AG09309 (cell line): Measurements from ENCODE around the gene PRKAR1B.
"Not testable (repeated sequence)": the region's sequence is repeated elsewhere in the genome, so short reads cannot be mapped to it uniquely, and the experiment has no call there.

Source experiments
- DNase-seq: peaks from one replicate; pipeline ENCODE4 v3.0.0-alpha.2; 2010; ENCODE audit warnings: low read depth
- H3K4me3 ChIP-seq: 2 replicates; pipeline ENCODE4 v1.5.1; 2011; ENCODE audit warnings: mild to moderate bottlenecking, low read depth, low read length, moderate library complexity; ENCODE audit not compliant: control insufficient read depth
- CTCF ChIP-seq: IDR thresholded peaks from 2 replicates; pipeline ENCODE4 v1.5.1; 2011; ENCODE audit warnings: mild to moderate bottlenecking, low read depth, low read length, inconsistent platforms; ENCODE audit not compliant: insufficient read depth, control insufficient read depth; ENCODE audit errors: missing control alignments

The PRKAR1B gene

DNA sequence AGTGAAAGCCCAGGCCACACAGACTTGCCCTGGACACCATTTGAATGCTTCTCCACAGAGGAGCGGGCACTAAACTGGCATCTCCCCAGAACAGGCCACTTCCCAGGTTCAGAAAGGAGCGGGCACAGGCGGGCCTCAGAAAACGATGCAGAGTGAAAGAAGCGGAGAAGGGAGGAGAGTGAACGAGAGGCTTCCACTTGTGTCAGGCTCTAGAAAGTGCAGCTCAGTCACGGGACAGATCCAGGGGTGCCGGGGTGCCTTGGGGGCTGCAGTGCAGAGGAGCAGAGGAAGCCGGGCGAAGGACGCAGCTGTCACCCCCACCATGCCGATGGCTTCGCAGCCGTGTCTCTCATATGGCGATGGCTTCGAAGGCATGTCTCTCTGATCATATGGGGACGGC is 26.1 kb upstream of the PRKAR1B start:
- no peak for DNase-seq
- no peak for TF ChIP-seq CTCF
- H3K4me3 ChIP-seq, result no peak overlapping the region

DNA sequence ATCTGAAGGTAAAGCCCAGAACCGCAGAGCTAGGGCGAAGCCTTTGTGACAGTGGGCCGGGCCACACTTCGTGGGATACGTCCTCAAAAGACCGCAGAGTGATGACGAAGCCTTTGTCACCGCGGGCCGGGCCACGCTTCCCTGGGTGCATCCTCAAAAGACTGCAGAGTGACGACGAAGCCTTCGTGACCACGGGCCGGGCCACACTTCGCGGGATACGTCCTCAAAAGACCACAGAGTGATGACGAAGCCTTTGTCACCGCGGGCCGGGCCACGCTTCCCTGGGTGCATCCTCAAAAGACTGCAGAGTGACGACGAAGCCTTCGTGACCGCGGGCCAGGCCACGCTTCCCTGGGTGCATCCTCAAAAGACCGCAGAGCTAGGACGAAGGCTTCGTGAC is 25.2 kb upstream of the PRKAR1B start:
- not testable (repeated sequence) for DNase-seq, H3K4me3 ChIP-seq

GRCh38 chr7:751826-752225 is 24.7 kb upstream of the PRKAR1B start:
- DNase-seq, result no peak
- no peak overlapping the region for H3K4me3 ChIP-seq

GRCh38 chr7:750111-750905 is 23.2 kb upstream of the PRKAR1B start:
- DNase-seq, result no peak
- H3K4me3 ChIP-seq, result no peak overlapping the region
- TF ChIP-seq CTCF, result no peak

More at GRCh38 chr7:751826-752225, 24.7 kb upstream of the PRKAR1B start:
- no peak for TF ChIP-seq CTCF

DNA sequence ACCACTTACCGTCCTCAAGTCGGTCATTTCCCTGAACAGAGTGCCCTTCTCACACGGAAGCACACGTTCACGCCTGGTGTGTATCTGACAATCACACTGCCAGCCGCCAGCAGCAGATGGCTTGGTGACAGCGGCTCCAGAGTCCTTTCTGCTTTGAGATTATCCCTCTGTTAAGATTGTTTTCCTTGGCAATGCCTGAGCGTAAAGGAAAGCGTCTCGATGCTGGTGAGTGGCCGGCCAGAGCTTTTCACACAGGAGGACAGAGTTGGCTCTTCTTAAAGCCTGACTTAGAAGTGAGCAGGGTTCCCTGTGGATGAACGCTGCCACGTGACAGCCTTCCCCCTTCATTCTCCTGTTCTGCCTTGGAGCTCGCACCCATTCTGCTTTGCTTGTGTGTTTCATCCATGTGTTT is 22.1 kb upstream of the PRKAR1B start:
- DNase-seq, result no peak
- no peak overlapping the region for H3K4me3 ChIP-seq
- no peak for TF ChIP-seq CTCF

DNA sequence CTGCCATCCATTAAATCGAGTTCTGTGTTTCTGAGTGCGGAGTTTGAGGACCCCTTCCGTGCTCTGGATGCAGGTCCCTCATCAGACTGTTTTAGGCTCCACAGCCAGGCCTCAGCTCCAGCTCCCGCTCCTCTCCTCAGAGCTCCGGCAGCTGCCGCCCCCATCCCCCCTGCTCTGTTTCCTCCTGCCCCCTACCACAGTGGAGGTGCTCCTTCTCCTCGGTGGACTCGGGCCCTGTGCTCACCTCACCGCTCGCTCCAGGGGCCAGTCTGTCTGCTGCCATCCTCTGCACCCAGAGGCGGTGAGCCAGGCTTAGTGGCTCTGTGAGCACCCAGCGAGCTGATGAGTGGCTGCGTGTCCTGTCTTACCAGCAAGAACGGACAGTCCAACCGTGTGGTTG is 21.4 kb upstream of the PRKAR1B start:
- no peak for TF ChIP-seq CTCF
- DNase-seq, result no peak
- no peak overlapping the region for H3K4me3 ChIP-seq

DNA sequence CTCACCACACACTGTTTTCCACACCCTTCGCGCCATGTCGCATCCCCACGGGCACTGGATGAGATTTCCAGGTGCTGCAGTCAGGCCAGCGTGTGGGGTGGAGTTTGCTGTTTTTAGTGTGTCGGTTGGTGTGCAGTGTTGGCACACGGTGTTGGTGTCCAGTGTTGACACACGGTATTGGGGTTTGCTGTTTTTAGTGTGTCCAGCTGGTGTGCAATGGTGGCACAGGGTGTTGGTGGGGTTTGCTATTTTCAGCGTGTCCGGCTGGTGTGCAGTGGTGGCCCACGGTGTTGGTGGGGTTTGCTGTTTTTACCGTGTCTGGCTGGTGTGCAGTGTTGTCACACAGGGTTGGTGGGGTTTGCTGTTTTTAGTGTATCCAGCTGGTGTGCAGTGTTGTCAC is 20.1 kb upstream of the PRKAR1B start:
- no peak for DNase-seq
- TF ChIP-seq CTCF, result no peak
- no peak overlapping the region for H3K4me3 ChIP-seq
